GM23338 (cell line): ENCODE results near the gene CTBP2.

ENCODE experiments used
- CREB1 ChIP-seq: fragments of 250-450 bp; sonication (Bioruptor Pico); IDR thresholded peaks from 2 replicates; pipeline ENCODE4 v1.5.0; 2020; ENCODE audit warnings: low read depth, mild to moderate bottlenecking, moderate library complexity
- EZH2phosphoT487 ChIP-seq: fragments of 200-600 bp; sonication (generic); IDR thresholded peaks from one replicate; pipeline ENCODE4 v1.8.1; 2018; ENCODE audit warnings: antibody characterized with exemption; ENCODE audit not compliant: unreplicated experiment
- TF ChIP-seq, protein P1 (sequence below): IDR thresholded peaks from one replicate; pipeline ENCODE4 v1.6.1; 2018; ENCODE audit warnings: antibody characterized with exemption; ENCODE audit not compliant: unreplicated experiment

DNA sequence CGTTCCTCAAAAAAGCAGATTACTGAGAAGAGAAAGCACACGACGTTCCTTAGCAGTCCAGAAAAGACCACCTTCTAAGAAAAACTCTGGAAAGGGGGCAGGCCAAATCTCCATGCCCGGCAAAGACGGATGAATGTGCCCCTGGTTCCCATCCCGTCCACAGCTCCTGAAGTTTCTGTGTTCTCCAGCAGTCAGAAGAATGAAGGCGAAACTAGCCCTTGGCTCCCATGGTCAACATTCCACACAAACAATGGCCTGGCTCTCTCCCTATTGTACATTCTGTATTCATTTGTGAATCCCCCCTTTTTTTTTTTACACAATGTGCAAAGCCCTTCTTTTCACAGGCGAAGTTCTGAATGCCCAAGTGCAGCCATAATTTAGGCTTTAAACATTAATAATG, 5.3 kb downstream of the CTBP2 start:
- no peak for TF ChIP-seq CREB1 (CRISPR knock-in tag)
- TF ChIP-seq, protein P1, sequence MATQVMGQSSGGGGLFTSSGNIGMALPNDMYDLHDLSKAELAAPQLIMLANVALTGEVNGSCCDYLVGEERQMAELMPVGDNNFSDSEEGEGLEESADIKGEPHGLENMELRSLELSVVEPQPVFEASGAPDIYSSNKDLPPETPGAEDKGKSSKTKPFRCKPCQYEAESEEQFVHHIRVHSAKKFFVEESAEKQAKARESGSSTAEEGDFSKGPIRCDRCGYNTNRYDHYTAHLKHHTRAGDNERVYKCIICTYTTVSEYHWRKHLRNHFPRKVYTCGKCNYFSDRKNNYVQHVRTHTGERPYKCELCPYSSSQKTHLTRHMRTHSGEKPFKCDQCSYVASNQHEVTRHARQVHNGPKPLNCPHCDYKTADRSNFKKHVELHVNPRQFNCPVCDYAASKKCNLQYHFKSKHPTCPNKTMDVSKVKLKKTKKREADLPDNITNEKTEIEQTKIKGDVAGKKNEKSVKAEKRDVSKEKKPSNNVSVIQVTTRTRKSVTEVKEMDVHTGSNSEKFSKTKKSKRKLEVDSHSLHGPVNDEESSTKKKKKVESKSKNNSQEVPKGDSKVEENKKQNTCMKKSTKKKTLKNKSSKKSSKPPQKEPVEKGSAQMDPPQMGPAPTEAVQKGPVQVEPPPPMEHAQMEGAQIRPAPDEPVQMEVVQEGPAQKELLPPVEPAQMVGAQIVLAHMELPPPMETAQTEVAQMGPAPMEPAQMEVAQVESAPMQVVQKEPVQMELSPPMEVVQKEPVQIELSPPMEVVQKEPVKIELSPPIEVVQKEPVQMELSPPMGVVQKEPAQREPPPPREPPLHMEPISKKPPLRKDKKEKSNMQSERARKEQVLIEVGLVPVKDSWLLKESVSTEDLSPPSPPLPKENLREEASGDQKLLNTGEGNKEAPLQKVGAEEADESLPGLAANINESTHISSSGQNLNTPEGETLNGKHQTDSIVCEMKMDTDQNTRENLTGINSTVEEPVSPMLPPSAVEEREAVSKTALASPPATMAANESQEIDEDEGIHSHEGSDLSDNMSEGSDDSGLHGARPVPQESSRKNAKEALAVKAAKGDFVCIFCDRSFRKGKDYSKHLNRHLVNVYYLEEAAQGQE: no peak
- no peak for TF ChIP-seq EZH2phosphoT487
